HG03521 (cell line): ENCODE data around the gene RHO.
"Not testable (repeated sequence)": the region's sequence is repeated elsewhere in the genome, so short reads cannot be mapped to it uniquely, and the experiment has no call there.

Source experiments
- ATAC-seq: cut with Tn5 transposase; IDR thresholded peaks from one replicate; pipeline ENCODE4 v1.9.1; 2021; ENCODE audit warnings: mild to moderate bottlenecking, moderate library complexity; ENCODE audit not compliant: unreplicated experiment

Gene RHO

DNA sequence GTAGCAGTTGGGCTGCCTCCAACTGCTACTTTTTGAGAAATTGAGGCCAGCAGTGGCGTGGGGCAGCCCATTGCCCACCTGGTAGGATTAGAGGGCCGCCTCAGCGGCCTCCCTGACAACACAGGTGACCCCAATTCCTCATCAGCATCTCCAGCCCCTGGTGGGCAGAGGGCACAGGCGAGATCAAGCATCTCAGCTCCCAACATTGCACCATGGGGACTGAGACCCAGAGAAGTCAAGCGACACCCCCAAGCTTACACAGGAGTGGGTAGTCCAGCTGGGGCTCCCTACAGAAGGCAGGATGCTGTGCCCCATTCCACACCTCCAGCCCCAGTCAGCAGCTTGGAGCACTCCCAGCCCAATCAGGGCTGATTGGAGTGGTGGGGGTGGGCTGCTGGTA is 14.3 kb downstream of the RHO start:
- no peak for ATAC-seq

GRCh38 chr3:129543156-129543790 is 14.8 kb downstream of the RHO start, which contains the start of gene H1-8:
Gene H1-8, plus strand, starts transcription at chr3:129543175. Its CDS starts 44 bp downstream, at chr3:129543219.
- ATAC-seq, result no peak

DNA sequence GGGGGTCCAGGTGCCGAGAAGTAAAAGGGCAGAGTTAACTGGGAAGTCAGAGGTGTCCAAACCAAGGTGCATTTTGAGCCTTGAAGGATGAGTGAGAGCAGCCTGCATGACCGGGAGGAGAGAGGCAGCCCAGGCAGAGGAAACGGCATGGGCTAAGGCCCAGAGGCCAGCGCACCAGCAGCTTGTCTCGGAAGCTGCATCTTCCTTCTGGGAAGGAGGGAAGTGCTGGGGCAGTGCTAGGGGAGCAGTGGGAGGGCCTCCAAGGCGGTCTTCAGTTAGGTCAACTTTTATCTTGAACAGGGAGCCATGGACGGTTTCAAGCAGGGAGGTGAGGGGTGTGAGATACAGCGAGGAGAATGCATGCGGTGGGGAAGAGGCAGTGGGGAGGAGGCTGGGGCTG is 15.6 kb downstream of the RHO start:
- no peak for ATAC-seq

GRCh38 chr3:129545951-129546350 is 17.5 kb downstream of the RHO start:
- ATAC-seq, result not testable (repeated sequence)

DNA sequence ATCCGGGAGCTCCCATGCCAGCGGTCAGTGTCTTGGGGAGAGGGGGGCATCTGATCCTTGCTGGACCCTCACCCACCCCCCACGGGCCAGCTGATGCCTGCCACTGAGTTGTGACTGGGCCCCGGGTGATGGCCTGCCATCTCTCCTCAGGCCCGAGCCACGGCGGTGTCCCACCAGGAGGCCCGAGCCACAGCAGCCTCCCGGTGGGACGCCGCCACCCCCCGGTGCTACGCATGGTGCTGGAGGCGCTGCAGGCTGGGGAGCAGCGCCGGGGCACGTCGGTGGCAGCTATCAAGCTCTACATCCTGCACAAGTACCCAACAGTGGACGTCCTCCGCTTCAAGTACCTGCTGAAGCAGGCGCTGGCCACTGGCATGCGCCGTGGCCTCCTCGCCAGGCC is 18.8 kb downstream of the RHO start:
- ATAC-seq, result no peak

- no peak for ATAC-seq
Measured at GRCh38 chr3:129548104-129548965, 19.9 kb downstream of the RHO start.

- ATAC-seq, result no peak
Measured at GRCh38 chr3:129549006-129549800, 20.8 kb downstream of the RHO start.

GRCh38 chr3:129549805-129550204 is 21.4 kb downstream of the RHO start:
- ATAC-seq, result no peak

DNA sequence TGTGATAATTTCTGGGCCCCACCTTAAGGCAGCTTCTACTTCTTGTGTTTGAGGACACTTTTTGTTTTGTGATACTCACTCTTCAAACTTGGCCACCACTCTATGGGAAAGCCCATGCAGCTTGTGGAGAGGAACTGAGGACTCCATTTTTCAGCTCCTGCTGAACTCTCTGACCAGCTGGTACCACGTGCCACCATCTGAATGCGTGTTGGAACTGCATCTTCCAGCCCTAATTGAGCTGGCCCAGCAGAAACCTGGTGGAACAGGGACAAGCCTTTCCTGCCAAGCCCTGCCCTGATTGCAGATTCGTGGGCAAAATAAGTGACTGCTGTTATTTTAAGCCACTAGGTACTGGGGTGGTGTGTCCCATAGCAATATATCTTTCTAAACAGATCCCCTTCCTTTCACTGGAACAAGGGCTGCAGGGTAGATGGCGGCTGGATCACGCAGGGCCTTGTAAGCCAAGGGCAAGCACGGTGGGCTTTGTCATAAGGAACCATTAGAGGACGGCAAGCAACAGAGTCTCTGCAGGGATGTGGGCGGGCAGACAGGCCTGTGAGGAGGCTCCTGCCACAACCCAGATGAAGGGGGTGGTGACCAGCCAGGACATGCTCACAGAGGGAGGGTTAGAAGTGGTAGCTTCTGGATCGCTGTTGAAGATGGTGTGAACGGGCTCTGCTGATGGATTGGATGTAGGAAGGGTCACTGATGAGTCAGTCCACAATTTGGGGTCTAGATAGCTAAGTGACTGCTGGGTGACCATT is 24.0 kb downstream of the RHO start:
- ATAC-seq, result no peak

DNA sequence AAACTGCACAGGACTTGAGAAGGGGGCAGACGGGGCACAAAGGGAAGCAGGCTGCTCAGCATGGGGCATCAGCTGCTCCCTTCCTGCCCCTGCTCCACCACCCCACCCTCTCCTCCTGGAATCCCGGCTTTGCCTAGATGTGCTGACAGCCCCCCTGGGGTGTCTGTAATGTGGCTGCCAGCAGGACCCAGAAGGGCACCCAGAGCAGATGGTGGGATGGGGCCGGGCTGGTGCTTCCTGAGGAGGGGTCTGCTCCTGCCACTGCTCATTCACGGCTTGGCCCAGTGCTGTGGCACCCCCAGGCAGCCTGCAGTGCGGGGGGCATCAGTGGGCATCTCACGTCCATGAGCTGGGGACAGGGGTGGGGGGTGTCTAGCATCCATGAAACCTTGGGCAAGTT is 24.7 kb downstream of the RHO start:
- no peak for ATAC-seq

DNA sequence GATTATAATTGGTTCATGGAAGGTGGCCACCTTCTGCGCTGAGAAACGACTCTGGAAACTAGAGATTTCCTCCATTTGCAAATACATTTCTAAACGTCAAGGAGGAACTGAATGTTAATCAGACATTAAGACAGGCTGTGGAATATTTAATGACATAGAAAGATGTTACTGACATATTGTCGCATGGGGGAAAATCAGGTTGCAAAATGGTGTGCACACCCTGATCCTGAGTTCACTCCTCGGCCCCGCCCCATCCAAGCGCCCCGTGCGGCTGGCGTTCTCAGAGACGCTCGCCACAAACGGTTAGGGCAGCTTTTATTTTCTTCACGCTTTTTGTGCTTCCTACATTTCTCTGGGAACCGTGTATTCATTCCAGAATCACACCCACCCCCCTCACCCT is 25.3 kb downstream of the RHO start:
- no peak for ATAC-seq

GRCh38 chr3:129554356-129555152 is 26.1 kb downstream of the RHO start:
- ATAC-seq, result no peak

DNA sequence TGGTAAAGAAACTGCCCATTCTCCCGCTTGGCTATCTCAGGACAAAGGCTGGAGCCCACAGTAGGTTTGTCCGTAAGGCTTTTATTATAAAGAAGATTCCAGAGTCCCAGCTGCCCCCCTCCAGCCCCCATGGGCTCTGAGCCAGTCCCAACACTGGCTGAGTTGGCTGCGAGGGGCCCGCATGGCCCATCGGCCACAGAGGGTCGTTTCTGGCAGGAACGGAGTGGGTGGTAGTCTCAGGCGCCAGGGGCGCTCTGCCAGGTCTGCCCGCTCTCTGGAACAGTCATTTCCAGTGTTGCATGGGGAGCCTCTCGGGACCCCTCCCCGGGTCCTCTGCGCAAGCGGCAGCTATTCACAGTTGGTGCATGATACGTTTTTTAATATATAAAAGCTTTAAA is 26.7 kb downstream of the RHO start:
- ATAC-seq, result no peak

- no peak for ATAC-seq
Measured at GRCh38 chr3:129555616-129556357, 27.3 kb downstream of the RHO start.

- no peak for ATAC-seq
Measured at GRCh38 chr3:129556358-129556695, 27.9 kb downstream of the RHO start.

DNA sequence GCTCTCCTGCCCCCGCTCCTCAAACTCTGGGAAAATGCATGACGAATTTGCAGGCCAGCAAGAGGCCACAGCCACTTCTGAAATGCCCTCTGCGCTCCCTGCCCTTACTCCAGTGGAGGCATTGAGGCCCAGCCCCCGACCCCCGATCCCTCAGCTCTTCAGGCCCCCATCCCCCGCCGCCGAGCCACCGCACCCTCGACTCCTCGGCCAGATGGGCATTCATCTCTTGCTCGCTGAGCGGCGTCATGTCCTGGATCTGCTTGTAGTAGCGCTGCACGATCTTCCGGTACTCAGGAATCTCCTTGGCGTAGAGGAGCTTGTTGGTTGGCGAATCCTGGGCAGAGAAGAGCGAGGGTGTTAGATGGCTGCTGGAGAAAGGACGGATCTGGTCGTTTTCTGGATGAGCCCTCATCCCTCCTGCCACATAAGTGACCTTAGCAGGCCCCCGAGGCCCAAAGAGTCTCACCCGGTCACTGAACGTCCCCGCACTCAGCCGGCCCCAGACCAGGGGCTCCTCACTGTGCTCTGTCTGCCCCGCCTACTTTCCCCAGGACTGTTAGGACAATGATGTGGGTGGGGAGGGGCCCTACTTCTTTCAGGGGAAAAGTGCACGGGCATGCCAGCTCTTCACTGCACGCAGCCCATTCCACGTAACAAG is 28.6 kb downstream of the RHO start:
- no peak for ATAC-seq

GRCh38 chr3:129557548-129557894 is 29.1 kb downstream of the RHO start:
- no peak for ATAC-seq

- ATAC-seq, result no peak
Measured at GRCh38 chr3:129558081-129558771, 29.8 kb downstream of the RHO start.
